OCI-LY3 (cell line): ENCODE results near the gene EMSY.

Experiments used
- EZH2phosphoT487 ChIP-seq: fragments of 200-600 bp; shearing (Covaris generic); IDR thresholded peaks from 2 replicates; pipeline ENCODE4 v1.6.1; 2018; ENCODE audit warnings: antibody characterized with exemption, mixed run types, low read depth
- TF ChIP-seq, protein P1 (sequence below): fragments of 200-600, 300-600 bp; sonication (generic); IDR thresholded peaks from 2 replicates; pipeline ENCODE4 v1.5.1; 2014; ENCODE audit warnings: antibody characterized with exemption, low read length, low read depth

DNA sequence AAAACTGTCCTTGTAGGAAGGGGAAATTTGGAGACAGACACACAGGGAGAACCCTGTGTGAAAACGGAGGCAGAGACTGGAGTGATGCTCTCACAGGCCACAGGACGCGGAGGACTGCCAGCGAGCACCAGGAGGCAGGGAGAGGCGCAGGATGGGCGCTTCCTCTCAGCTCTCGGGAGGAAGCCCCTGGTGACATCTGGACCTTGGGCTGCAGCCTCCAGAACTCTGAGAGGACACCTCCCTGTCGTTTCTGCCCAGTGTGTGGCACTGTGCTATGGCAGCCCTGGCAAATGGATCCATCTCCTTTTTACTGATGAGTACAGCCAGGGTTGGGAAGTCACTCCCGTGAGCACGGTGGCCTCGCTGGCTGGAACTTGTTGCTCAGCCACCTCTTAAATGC, 151.8 kb downstream of the EMSY start:
- TF ChIP-seq, protein P1, sequence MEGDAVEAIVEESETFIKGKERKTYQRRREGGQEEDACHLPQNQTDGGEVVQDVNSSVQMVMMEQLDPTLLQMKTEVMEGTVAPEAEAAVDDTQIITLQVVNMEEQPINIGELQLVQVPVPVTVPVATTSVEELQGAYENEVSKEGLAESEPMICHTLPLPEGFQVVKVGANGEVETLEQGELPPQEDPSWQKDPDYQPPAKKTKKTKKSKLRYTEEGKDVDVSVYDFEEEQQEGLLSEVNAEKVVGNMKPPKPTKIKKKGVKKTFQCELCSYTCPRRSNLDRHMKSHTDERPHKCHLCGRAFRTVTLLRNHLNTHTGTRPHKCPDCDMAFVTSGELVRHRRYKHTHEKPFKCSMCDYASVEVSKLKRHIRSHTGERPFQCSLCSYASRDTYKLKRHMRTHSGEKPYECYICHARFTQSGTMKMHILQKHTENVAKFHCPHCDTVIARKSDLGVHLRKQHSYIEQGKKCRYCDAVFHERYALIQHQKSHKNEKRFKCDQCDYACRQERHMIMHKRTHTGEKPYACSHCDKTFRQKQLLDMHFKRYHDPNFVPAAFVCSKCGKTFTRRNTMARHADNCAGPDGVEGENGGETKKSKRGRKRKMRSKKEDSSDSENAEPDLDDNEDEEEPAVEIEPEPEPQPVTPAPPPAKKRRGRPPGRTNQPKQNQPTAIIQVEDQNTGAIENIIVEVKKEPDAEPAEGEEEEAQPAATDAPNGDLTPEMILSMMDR = 0 out of 2 replicates have a peak, but pooled peaks have one; percentile 9
- TF ChIP-seq EZH2phosphoT487 = no peak
